Pancreas (tissue), 10 donors: ENCODE data around the gene MYOM1. TPM values are rescaled to one million over a fixed set of nuclear protein-coding genes. Genes with fewer than 3 reads are reported as not detected.
"Not testable (repeated sequence)": the region's sequence is repeated elsewhere in the genome, so short reads cannot be mapped to it uniquely, and the experiment has no call there.

Source experiments
- ATAC-seq, 4 donors: fragments of 200-7000 bp; cut with Tn5 transposase; one replicate each; pipeline versions ENCODE4 v1.8.0 to v1.9.1; 2020; ENCODE audit warnings: mild to moderate bottlenecking in 4 of 4, moderate library complexity in 4 of 4
- DNase-seq, 6 donors: peaks; one replicate each; pipeline ENCODE4 v3.0.0-alpha.2; 2020
- FAIRE-seq: peaks from 2 replicates; lab custom pipeline; 2012; peaks lifted over from hg19 to GRCh38; lab: Jason Lieb, UNC
- H3K27ac ChIP-seq, 4 donors: fragments of 200-600 bp; sonication (generic); 1 replicate in 3 of 4; 2 replicates in 1 of 4; pipeline versions ENCODE4 v1.5.0 to v1.8.0; 2020
- H3K27me3 ChIP-seq, 4 donors: fragments of 200-600 bp; one replicate each; pipeline ENCODE4 v1.8.0; 2021
- H3K36me3 ChIP-seq, 3 donors: fragments of 200-600 bp; sonication (generic) in 1 of 3; one replicate each; pipeline versions ENCODE4 v1.5.0 to v1.8.0; 2020 to 2021
- H3K4me1 ChIP-seq, 3 donors: fragments of 200-600 bp; one replicate each; pipeline ENCODE4 v1.8.0; 2021
- H3K4me3 ChIP-seq, 4 donors: fragments of 200-600 bp; sonication (generic) in 2 of 4; one replicate each; pipeline versions ENCODE4 v1.5.0 to v1.8.0; 2020 to 2021
- H3K9me3 ChIP-seq, 4 donors: fragments of 200-600 bp; one replicate each; pipeline ENCODE4 v1.8.0; 2021
- WGBS, 2 donors: extraction: QIAGEN DNeasy Blood & Tissue Kit; methylation state at CpG; one replicate each; pipeline ENCODE4 v1.1.7; 2013; 5-methylcytosine and 5-hydroxymethylcytosine counted together
- intact Hi-C, 3 donors: fragments of 100-400 bp; cut with DNase I; formaldehyde crosslinking; loops; one replicate each; pipeline versions ENCODE4 v1.11.1 to v1.14.2; 2022
- polyA plus RNA-seq, 2 donors: library from polyadenylated mRNA; stranded (reverse); fragments of 200-250 nt; gene quantifications; one replicate each; pipeline ENCODE4 v1.2.3, GENCODE V29; 2013
- total RNA-seq, 6 donors: library from RNA; stranded (reverse); fragmentation: NEBNext Ultra II Directional in 4 of 6; extraction: Animal tissue kit (Norgen Biotek cat#: 25700) in 4 of 6; gene quantifications; one replicate each; pipeline versions ENCODE4 v1.2.1 to v1.2.4, GENCODE V29; 2021 to 2023
- TF ChIP-seq, protein P1 (sequence below), 4 donors: fragments of 200-600 bp; sonication (generic) in 3 of 4; IDR thresholded peaks; one replicate each; pipeline versions ENCODE4 v1.5.0 to v1.8.0; 2021; ENCODE audit warnings: antibody characterized with exemption in 4 of 4
- donor health status: healthy with polysubstance abuse.
- donor health status: DM: no; HTN: no; CAD: no; lungs with moderate emphysema.
- donor health status: DM: no; HTN: no; CAD: no.
- donor health status: control.
- donor health status: control.
- donor health status: Bipolar disorder and iron deficiency.
- donor health status: DM: yes; HTN: yes; CAD: no.
- donor health status: DM: no; HTN: no; CAD: no.
- donor health status: DM: no; HTN: no; CAD: no.
- donor health status: DM: yes; HTN: yes; CAD: no.

The MYOM1 gene
- total and polyA plus RNA-seq, 8 donors: 4.7 to 18.2 (median 14.2) TPM

DNA sequence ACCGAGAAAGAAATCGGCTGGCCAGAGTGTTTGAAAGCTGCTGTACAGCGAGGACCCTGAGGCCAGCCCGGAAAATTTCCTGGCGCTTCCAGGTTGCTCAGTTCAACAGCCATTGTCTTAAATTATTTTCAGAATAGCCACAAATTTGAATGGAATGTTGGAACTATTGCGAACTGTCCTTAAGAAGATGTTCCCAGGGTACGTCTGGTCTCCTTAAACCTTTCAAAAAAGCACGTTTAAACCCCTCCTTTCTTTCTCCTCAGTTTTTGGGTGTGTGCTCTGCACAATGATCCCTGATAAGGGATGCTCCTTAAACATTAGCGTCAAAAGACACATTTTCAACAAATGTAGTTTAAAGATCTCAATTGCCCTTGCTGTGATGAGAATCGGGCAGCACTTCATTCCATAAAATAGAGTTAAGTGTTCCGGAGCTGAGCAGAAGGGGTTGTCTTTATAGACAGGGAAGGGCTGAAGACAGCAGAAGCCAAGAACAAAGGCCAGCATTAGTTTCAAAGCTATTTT, 192.3 kb downstream of the MYOM1 start:
- 84% methylated on average over 11 of the region's 11 CpGs for WGBS, 2 donors
- TF ChIP-seq, protein P1, sequence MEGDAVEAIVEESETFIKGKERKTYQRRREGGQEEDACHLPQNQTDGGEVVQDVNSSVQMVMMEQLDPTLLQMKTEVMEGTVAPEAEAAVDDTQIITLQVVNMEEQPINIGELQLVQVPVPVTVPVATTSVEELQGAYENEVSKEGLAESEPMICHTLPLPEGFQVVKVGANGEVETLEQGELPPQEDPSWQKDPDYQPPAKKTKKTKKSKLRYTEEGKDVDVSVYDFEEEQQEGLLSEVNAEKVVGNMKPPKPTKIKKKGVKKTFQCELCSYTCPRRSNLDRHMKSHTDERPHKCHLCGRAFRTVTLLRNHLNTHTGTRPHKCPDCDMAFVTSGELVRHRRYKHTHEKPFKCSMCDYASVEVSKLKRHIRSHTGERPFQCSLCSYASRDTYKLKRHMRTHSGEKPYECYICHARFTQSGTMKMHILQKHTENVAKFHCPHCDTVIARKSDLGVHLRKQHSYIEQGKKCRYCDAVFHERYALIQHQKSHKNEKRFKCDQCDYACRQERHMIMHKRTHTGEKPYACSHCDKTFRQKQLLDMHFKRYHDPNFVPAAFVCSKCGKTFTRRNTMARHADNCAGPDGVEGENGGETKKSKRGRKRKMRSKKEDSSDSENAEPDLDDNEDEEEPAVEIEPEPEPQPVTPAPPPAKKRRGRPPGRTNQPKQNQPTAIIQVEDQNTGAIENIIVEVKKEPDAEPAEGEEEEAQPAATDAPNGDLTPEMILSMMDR (IDR thresholded peaks at IDR 0.05): no peak
- intact Hi-C loops: no loop called here
- DNase-seq: no peak
- Histone ChIP-seq H3K4me1 (no peaks in the 10 kb centered on the region), H3K27me3 (no peaks in the 10 kb centered on the region), H3K4me3 (no peak overlapping the region), H3K27ac (no peak overlapping the region), H3K36me3 (no peaks in the 10 kb centered on the region), H3K9me3 (no peaks in the 10 kb centered on the region)
- ATAC-seq: no peak
- FAIRE-seq: no peak

- TF ChIP-seq, protein P1 (IDR thresholded peaks at IDR 0.05): no peak
- FAIRE-seq (no peak), DNase-seq (no peak), ATAC-seq (no peak)
- no peak overlapping the region for H3K4me3 ChIP-seq
- no peak overlapping the region for H3K27ac ChIP-seq
- 75 to 76% methylated on average over 2 of the region's 2 CpGs for WGBS, 2 donors
- H3K27me3 ChIP-seq: no peaks in the 10 kb centered on the region
- H3K9me3 ChIP-seq: no peaks in the 10 kb centered on the region
- intact Hi-C loops: no loop called here
- H3K4me1 ChIP-seq: no peaks in the 10 kb centered on the region
- H3K36me3 ChIP-seq: no peaks in the 10 kb centered on the region
Observed at GRCh38 chr18:3025544-3025943, 194.2 kb downstream of the MYOM1 start.

- H3K4me1 ChIP-seq, H3K36me3 ChIP-seq, H3K9me3 ChIP-seq, FAIRE-seq, H3K27me3 ChIP-seq, ATAC-seq, DNase-seq, H3K4me3 ChIP-seq, H3K27ac ChIP-seq, intact Hi-C loops: not testable (repeated sequence)
- 91 to 99% methylated on average over 5 of the region's 5 CpGs for WGBS, 2 donors
Observed at GRCh38 chr18:3023603-3024002, 196.2 kb downstream of the MYOM1 start.

Other genes starting within 250 kb of the MYOM1 start
- gene LPIN2, start 206.8 kb downstream of the MYOM1 start, total RNA-seq: 10 to 100 TPM in 5 of 6 donors, 1 to 10 TPM in 1; 9.9 to 23.0 (median 13.7) TPM
- gene LPIN2, start 206.8 kb downstream of the MYOM1 start, polyA plus RNA-seq: 1 to 10 TPM; 5.1 to 8.2 TPM
- 100 to 1,000 TPM in 5 of 6 donors, 10 to 100 TPM in 1; 89.6 to 203 (median 105) TPM for gene MYL12A, start 27.8 kb upstream of the MYOM1 start, total RNA-seq
- gene MYL12A, start 27.8 kb upstream of the MYOM1 start, polyA plus RNA-seq: 100 to 1,000 TPM; 125 to 157 TPM
- gene MYL12B, start 42.2 kb upstream of the MYOM1 start, total RNA-seq: 100 to 1,000 TPM in 2 of 6 donors, 10 to 100 TPM in 4; 63.0 to 195 (median 82.7) TPM
- 100 to 1,000 TPM; 198 to 208 TPM for gene MYL12B, start 42.2 kb upstream of the MYOM1 start, polyA plus RNA-seq
- gene TGIF1, start 230.2 kb upstream of the MYOM1 start, total RNA-seq: 10 to 100 TPM; 12.8 to 40.7 (median 19.9) TPM
- gene TGIF1, start 230.2 kb upstream of the MYOM1 start, polyA plus RNA-seq: 10 to 100 TPM; 16.1 to 19.0 TPM